Spleen (tissue), 11 donors: Measurements from ENCODE around the gene PRKCH. TPM values are rescaled to one million over a fixed set of nuclear protein-coding genes. Genes with fewer than 3 reads are reported as not detected.

Experiments
- DNase-seq: peaks from one replicate; pipeline ENCODE4 v3.0.0-alpha.2; 2020
- H3K27ac ChIP-seq, 8 donors: fragments of 200-600 bp; sonication (generic) in 7 of 8; 1 replicate in 4 of 8; 2 replicates in 4 of 8; pipeline versions ENCODE4 v1.5.0 to v1.8.0; 2016 to 2021; ENCODE audit warnings: inconsistent platforms in 4 of 8, mild to moderate bottlenecking in 4 of 8, moderate library complexity in 1 of 8
- H3K27me3 ChIP-seq, 7 donors: fragments of 200-600 bp; sonication (generic) in 6 of 7; replicated peaks in 1 of 7; 1 replicate in 4 of 7; 2 replicates in 3 of 7; pipeline versions ENCODE4 v1.5.0 to v1.8.0; 2016 to 2021; ENCODE audit warnings: inconsistent platforms in 3 of 7, mild to moderate bottlenecking in 1 of 7
- H3K36me3 ChIP-seq, 6 donors: fragments of 200-600 bp; sonication (generic) in 5 of 6; 1 replicate in 4 of 6; 2 replicates in 2 of 6; pipeline versions ENCODE4 v1.5.0 to v1.8.0; 2016 to 2021; ENCODE audit warnings: inconsistent platforms in 2 of 6
- H3K4me1 ChIP-seq, 6 donors: fragments of 200-600 bp; sonication (generic) in 5 of 6; 1 replicate in 3 of 6; 2 replicates in 3 of 6; pipeline versions ENCODE4 v1.5.0 to v1.8.0; 2016 to 2021; ENCODE audit warnings: inconsistent platforms in 3 of 6
- H3K4me3 ChIP-seq, 8 donors: fragments of 200-600 bp; sonication (generic) in 7 of 8; 1 replicate in 4 of 8; 2 replicates in 4 of 8; pipeline versions ENCODE4 v1.5.0 to v1.8.0; 2016 to 2021; ENCODE audit warnings: inconsistent platforms in 4 of 8, mild to moderate bottlenecking in 4 of 8, moderate library complexity in 2 of 8
- H3K9me3 ChIP-seq, 8 donors: fragments of 200-600 bp; sonication (generic) in 7 of 8; 1 replicate in 4 of 8; 2 replicates in 4 of 8; pipeline versions ENCODE4 v1.5.0 to v1.8.0; 2016 to 2021; ENCODE audit warnings: inconsistent platforms in 4 of 8
- CTCF ChIP-seq, 11 experiments: fragments of 200-600 bp in 7 of 11; fragments of 450-650 bp in 4 of 11; sonication (generic) in 4 of 11; IDR thresholded peaks in 8 of 11; conservative IDR thresholded peaks in 3 of 11; 1 replicate in 7 of 11; 2 replicates in 4 of 11; pipeline versions ENCODE4 v1.4.0 to v1.8.0; 2016 to 2021; ENCODE audit warnings: antibody characterized with exemption in 11 of 11, inconsistent platforms in 4 of 11, mild to moderate bottlenecking in 1 of 11
- POLR2A ChIP-seq, 3 donors: fragments of 450-650 bp; IDR thresholded peaks; one replicate each; pipeline ENCODE4 v1.5.1; 2017; ENCODE audit warnings: antibody characterized with exemption in 3 of 3, mild to moderate bottlenecking in 1 of 3
- POLR2AphosphoS5 ChIP-seq, 3 donors: sonication (generic); formaldehyde crosslinking; IDR thresholded peaks; one replicate each; pipeline ENCODE4 v1.5.1; 2017; ENCODE audit warnings: antibody characterized with exemption in 3 of 3
- WGBS, 5 donors: extraction: QIAGEN DNeasy Blood & Tissue Kit in 3 of 5; methylation state at CpG; one replicate each; pipeline versions ENCODE4 v1.1.5 to v1.1.7; 2013 to 2018; 5-methylcytosine and 5-hydroxymethylcytosine counted together
- intact Hi-C: fragments of 100-400 bp; cut with DNase I; formaldehyde crosslinking; loops from one replicate; pipeline ENCODE4 v1.15.0; 2023; ENCODE audit warnings: low total_unique reads
- polyA plus RNA-seq, 3 donors: library from polyadenylated mRNA; stranded (reverse); fragments of 200-250 nt; gene quantifications; one replicate each; pipeline ENCODE4 v1.2.1, GENCODE V29; 2013
- total RNA-seq, 7 donors: library from RNA; depleted of rRNA in 3 of 7; stranded (reverse); fragments of >200 nt in 3 of 7; fragmentation: NEBNext Ultra II Directional in 4 of 7; extraction: Animal tissue kit (Norgen Biotek cat#: 25700) in 4 of 7; gene quantifications; one replicate each; pipeline versions ENCODE4 v1.1.0 to v1.2.1, GENCODE V29; 2016 to 2021
- donor health status: healthy with polysubstance abuse.
- donor health status: DM: no; HTN: no; CAD: no; lungs with moderate emphysema.
- donor health status: DM: no; HTN: no; CAD: no.
- donor health status: Bipolar disorder and iron deficiency.
- donor health status: healthy.
- donor health status: DM: no; HTN: no; CAD: no.
- donor health status: DM: yes; HTN: yes; CAD: no.

PRKCH gene
- total and polyA plus RNA-seq, 10 donors, result 10.0 to 184 (median 105) TPM

- Histone ChIP-seq H3K9me3 (no peaks in the 10 kb centered on the region), H3K4me3 (no peak overlapping the region), H3K36me3 (no peaks in the 10 kb centered on the region), H3K4me1 (peaks cover 12 to 99% (median 58%) of the 10 kb centered on the region in 6 donors), H3K27ac (peak overlapping the region in 4 of 8 donors; percentile 11 to 48 (median 40)), H3K27me3 (no peaks in the 10 kb centered on the region)
- intact Hi-C loops, result no loop called here
- DNase-seq, result no peak
- 73 to 77% (median 76%) methylated on average over 7 of the region's 7 CpGs for WGBS, 5 donors
- TF ChIP-seq POLR2A (IDR thresholded peaks at IDR 0.05) (no peak), POLR2AphosphoS5 (IDR thresholded peaks at IDR 0.05) (no peak), CTCF (IDR thresholded peaks at IDR 0.05 in 8 of 11, conservative IDR thresholded peaks at IDR 0.05 in 3 of 11) (no peak)
These were observed 96.6 kb downstream of the PRKCH start for GRCh38 chr14:61417883-61418455.

GRCh38 chr14:61418746-61419145 is 97.4 kb downstream of the PRKCH start:
- Histone ChIP-seq H3K27ac (peak overlapping the region in 5 of 8 donors; percentile 11 to 48 (median 33)), H3K4me1 (peaks cover 12 to 99% (median 53%) of the 10 kb centered on the region in 6 donors), H3K27me3 (no peaks in the 10 kb centered on the region), H3K36me3 (no peaks in the 10 kb centered on the region), H3K4me3 (no peak overlapping the region), H3K9me3 (no peaks in the 10 kb centered on the region)
- WGBS, 5 donors, result 32 to 48% (median 33%) methylated on average over 4 of the region's 4 CpGs
- intact Hi-C loops, result no loop called here
- no peak for DNase-seq
- no peak for TF ChIP-seq POLR2A (IDR thresholded peaks at IDR 0.05)
- TF ChIP-seq POLR2AphosphoS5 (IDR thresholded peaks at IDR 0.05), result peak in 1 of 3 donors; percentile 56
- no peak for TF ChIP-seq CTCF (IDR thresholded peaks at IDR 0.05 in 8 of 11, conservative IDR thresholded peaks at IDR 0.05 in 3 of 11)

GRCh38 chr14:61419201-61419600 is 97.8 kb downstream of the PRKCH start:
- DNase-seq, result no peak
- Histone ChIP-seq H3K9me3 (no peaks in the 10 kb centered on the region), H3K27ac (peak overlapping the region in 4 of 8 donors; percentile 11 to 48 (median 26)), H3K36me3 (no peaks in the 10 kb centered on the region), H3K4me1 (peaks cover 12 to 94% (median 50%) of the 10 kb centered on the region in 6 donors), H3K27me3 (no peaks in the 10 kb centered on the region), H3K4me3 (no peak overlapping the region)
- TF ChIP-seq POLR2AphosphoS5 (IDR thresholded peaks at IDR 0.05) (no peak), CTCF (IDR thresholded peaks at IDR 0.05 in 8 of 11, conservative IDR thresholded peaks at IDR 0.05 in 3 of 11) (no peak), POLR2A (IDR thresholded peaks at IDR 0.05) (no peak)
- intact Hi-C loops, result no loop called here

GRCh38 chr14:61420326-61420725 is 98.9 kb downstream of the PRKCH start:
- no peak overlapping the region for H3K4me3 ChIP-seq
- TF ChIP-seq POLR2A (IDR thresholded peaks at IDR 0.05) (no peak), POLR2AphosphoS5 (IDR thresholded peaks at IDR 0.05) (no peak), CTCF (IDR thresholded peaks at IDR 0.05 in 8 of 11, conservative IDR thresholded peaks at IDR 0.05 in 3 of 11) (no peak)
- H3K27me3 ChIP-seq, result no peaks in the 10 kb centered on the region
- intact Hi-C loops, result no loop called here
- peaks cover 12 to 83% (median 47%) of the 10 kb centered on the region in 6 donors for H3K4me1 ChIP-seq
- DNase-seq, result no peak
- peaks cover 0 to 8% (median 3%) of the 10 kb centered on the region in 8 donors for H3K9me3 ChIP-seq
- no peaks in the 10 kb centered on the region for H3K36me3 ChIP-seq
- 65 to 79% (median 73%) methylated on average over 4 of the region's 4 CpGs for WGBS, 5 donors
- H3K27ac ChIP-seq, result peak overlapping the region in 2 of 8 donors; percentile 5 to 27
